ENCODE results near the gene STK39. TPM values are rescaled to one million over a fixed set of nuclear protein-coding genes. Genes with fewer than 3 reads are reported as not detected.

STK39 gene
- total and polyA plus RNA-seq, 4 donors: 8.5 to 18.7 (median 11.2) TPM

- ATAC-seq (ENCODE audit: insufficient read depth, low FRiP score): no peak
- H3K27me3 ChIP-seq (ENCODE audit: control insufficient read depth in 3 of 3, insufficient read depth in 3 of 3, low read length in 2 of 3): no peaks in the 10 kb centered on the region
- no peak overlapping the region for H3K4me3 ChIP-seq
- DNase-seq: peak in 2 of 3 donors; percentile 21 to 50
- no peak overlapping the region for H3K9ac ChIP-seq (ENCODE audit: insufficient read depth in 1 of 2, low read length in 2 of 2)
- H3K4me1 ChIP-seq (ENCODE audit: control insufficient read depth in 5 of 5, insufficient read depth in 5 of 5, low read length in 5 of 5): peaks cover 9 to 31% (median 24%) of the 10 kb centered on the region in 5 donors
- no peak overlapping the region for H3K27ac ChIP-seq (ENCODE audit: low read depth in 1 of 2, low read length in 1 of 2)
- H3K9me3 ChIP-seq (ENCODE audit: control insufficient read depth in 4 of 4, insufficient read depth in 3 of 4, low read length in 3 of 4): no peaks in the 10 kb centered on the region
- 68 to 75% methylated on average over 8 of the region's 8 CpGs for WGBS, 2 donors
- TF ChIP-seq CTCF (IDR thresholded peaks at IDR 0.05; ENCODE audit: control extremely low read depth, extremely low read depth): no peak
- no peaks in the 10 kb centered on the region for H3K36me3 ChIP-seq (ENCODE audit: control insufficient read depth in 4 of 4, insufficient read depth in 4 of 4, low read length in 4 of 4)
Measured at GRCh38 chr2:168244318-168244717, 3.1 kb downstream of the STK39 start.

- Histone ChIP-seq H3K4me1 (ENCODE audit: control insufficient read depth in 5 of 5, insufficient read depth in 5 of 5, low read length in 5 of 5) (peaks cover 9 to 31% (median 25%) of the 10 kb centered on the region in 5 donors), H3K9me3 (ENCODE audit: control insufficient read depth in 4 of 4, insufficient read depth in 3 of 4, low read length in 3 of 4) (no peaks in the 10 kb centered on the region), H3K36me3 (ENCODE audit: control insufficient read depth in 4 of 4, insufficient read depth in 4 of 4, low read length in 4 of 4) (no peaks in the 10 kb centered on the region), H3K27me3 (ENCODE audit: control insufficient read depth in 3 of 3, insufficient read depth in 3 of 3, low read length in 2 of 3) (no peaks in the 10 kb centered on the region), H3K27ac (ENCODE audit: low read depth in 1 of 2, low read length in 1 of 2) (no peak overlapping the region), H3K4me3 (no peak overlapping the region), H3K9ac (ENCODE audit: insufficient read depth in 1 of 2, low read length in 2 of 2) (no peak overlapping the region)
- ATAC-seq (ENCODE audit: insufficient read depth, low FRiP score) (no peak), DNase-seq (no peak)
- no peak for TF ChIP-seq CTCF (IDR thresholded peaks at IDR 0.05; ENCODE audit: control extremely low read depth, extremely low read depth)
- 92 to 95% methylated on average over 5 of the region's 5 CpGs for WGBS, 2 donors
Measured at GRCh38 chr2:168243061-168243460, 4.3 kb downstream of the STK39 start.

- no peak overlapping the region for H3K4me3 ChIP-seq
- ATAC-seq (ENCODE audit: insufficient read depth, low FRiP score) (no peak), DNase-seq (peak in 1 of 3 donors; percentile 25)
- no peaks in the 10 kb centered on the region for H3K9me3 ChIP-seq (ENCODE audit: control insufficient read depth in 4 of 4, insufficient read depth in 3 of 4, low read length in 3 of 4)
- no peaks in the 10 kb centered on the region for H3K36me3 ChIP-seq (ENCODE audit: control insufficient read depth in 4 of 4, insufficient read depth in 4 of 4, low read length in 4 of 4)
- no peaks in the 10 kb centered on the region for H3K27me3 ChIP-seq (ENCODE audit: control insufficient read depth in 3 of 3, insufficient read depth in 3 of 3, low read length in 2 of 3)
- no peak overlapping the region for H3K9ac ChIP-seq (ENCODE audit: insufficient read depth in 1 of 2, low read length in 2 of 2)
- no peak for TF ChIP-seq CTCF (IDR thresholded peaks at IDR 0.05; ENCODE audit: control extremely low read depth, extremely low read depth)
- peak overlapping the region in 1 of 2 donors; percentile 72 for H3K27ac ChIP-seq (ENCODE audit: low read depth in 1 of 2, low read length in 1 of 2)
- WGBS, 2 donors: 87% methylated on average over 5 of the region's 5 CpGs
- H3K4me1 ChIP-seq (ENCODE audit: control insufficient read depth in 5 of 5, insufficient read depth in 5 of 5, low read length in 5 of 5): peaks cover 9 to 31% (median 29%) of the 10 kb centered on the region in 5 donors
Measured at GRCh38 chr2:168241746-168242145, 5.6 kb downstream of the STK39 start.

GRCh38 chr2:168241208-168241607, 6.2 kb downstream of the STK39 start:
- TF ChIP-seq CTCF (IDR thresholded peaks at IDR 0.05; ENCODE audit: control extremely low read depth, extremely low read depth): no peak
- Histone ChIP-seq H3K9ac (ENCODE audit: insufficient read depth in 1 of 2, low read length in 2 of 2) (no peak overlapping the region), H3K36me3 (ENCODE audit: control insufficient read depth in 4 of 4, insufficient read depth in 4 of 4, low read length in 4 of 4) (no peaks in the 10 kb centered on the region), H3K4me3 (no peak overlapping the region), H3K9me3 (ENCODE audit: control insufficient read depth in 4 of 4, insufficient read depth in 3 of 4, low read length in 3 of 4) (no peaks in the 10 kb centered on the region), H3K27me3 (ENCODE audit: control insufficient read depth in 3 of 3, insufficient read depth in 3 of 3, low read length in 2 of 3) (no peaks in the 10 kb centered on the region), H3K27ac (ENCODE audit: low read depth in 1 of 2, low read length in 1 of 2) (peak overlapping the region in 1 of 2 donors; percentile 72), H3K4me1 (ENCODE audit: control insufficient read depth in 5 of 5, insufficient read depth in 5 of 5, low read length in 5 of 5) (peaks cover 6 to 30% (median 29%) of the 10 kb centered on the region in 5 donors)
- ATAC-seq (ENCODE audit: insufficient read depth, low FRiP score) (no peak), DNase-seq (no peak)
- WGBS, 2 donors: 74 to 83% methylated on average over 5 of the region's 5 CpGs
